ENCODE data around the gene SMIM9. TPM values are rescaled to one million over a fixed set of nuclear protein-coding genes. Genes with fewer than 3 reads are reported as not detected.
"Not testable (repeated sequence)": the region's sequence is repeated elsewhere in the genome, so short reads cannot be mapped to it uniquely, and the experiment has no call there.

The SMIM9 gene
- total RNA-seq, 1 experiment from 2014 or later, result not detected

DNA sequence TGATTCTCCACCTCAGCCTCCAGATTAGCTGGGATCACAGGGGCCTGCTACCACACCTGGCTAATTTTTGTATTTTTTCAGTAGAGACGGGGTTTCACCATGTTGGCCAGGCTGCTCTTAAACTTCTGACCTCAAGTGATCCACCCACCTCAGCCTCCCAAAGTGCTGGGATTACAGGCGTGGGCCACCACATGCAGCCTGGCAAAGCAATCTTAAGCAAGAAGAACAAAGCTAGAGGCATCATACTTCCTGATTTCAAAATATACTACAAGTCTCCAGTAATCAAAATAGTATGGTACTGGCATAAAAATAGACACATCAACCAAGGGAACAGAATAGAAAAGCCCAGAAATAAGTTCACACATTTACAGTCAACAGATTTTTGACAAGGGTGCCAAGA, 38.9 kb upstream of the SMIM9 start:
- CTCF ChIA-PET, result no interaction called here
- Histone ChIP-seq H2AFZ (ENCODE audit: low read depth, low read length, poor library complexity, severe bottlenecking) (no peak overlapping the region), H3K4me3 (replicated peaks in 1 of 2; ENCODE audit: low read depth in 1 of 2, low read length in 2 of 2) (no peak overlapping the region), H3K9me3 (ENCODE audit: control insufficient read depth in 1 of 2, insufficient read depth in 1 of 2, low read depth in 1 of 2, low read length in 2 of 2) (no peaks in the 10 kb centered on the region), H3K4me1 (ENCODE audit: control insufficient read depth in 1 of 2, insufficient read depth in 2 of 2, low read length in 2 of 2) (no peaks in the 10 kb centered on the region), H3K9ac (ENCODE audit: low read length) (no peak overlapping the region), H3K27ac (ENCODE audit: low read depth, low read length) (no peak overlapping the region), H3K4me2 (ENCODE audit: low read length) (no peak overlapping the region), H3K9me2 (ENCODE audit: insufficient read depth) (no peaks in the 10 kb centered on the region), H3K36me3 (ENCODE audit: control insufficient read depth in 1 of 2, insufficient read depth in 2 of 2, low read length in 2 of 2) (no peaks in the 10 kb centered on the region), H4K20me1 (ENCODE audit: insufficient read depth) (no peaks in the 10 kb centered on the region), H3K79me2 (ENCODE audit: insufficient read depth, low read length) (no peaks in the 10 kb centered on the region), H3K27me3 (ENCODE audit: insufficient read depth, low read length) (no peaks in the 10 kb centered on the region)
- intact Hi-C loops (cut with micrococcal nuclease), result no loop called here
- BruUV-seq (replicated peaks), result no TSS peak
- RAD21 ChIA-PET (ENCODE audit: low non-redundant PET in 1 of 2, low total read pairs in 2 of 2, uncharacterized antibody in 2 of 2, unreplicated experiment in 2 of 2), result no interaction called here
- TF ChIP-seq, protein P1, sequence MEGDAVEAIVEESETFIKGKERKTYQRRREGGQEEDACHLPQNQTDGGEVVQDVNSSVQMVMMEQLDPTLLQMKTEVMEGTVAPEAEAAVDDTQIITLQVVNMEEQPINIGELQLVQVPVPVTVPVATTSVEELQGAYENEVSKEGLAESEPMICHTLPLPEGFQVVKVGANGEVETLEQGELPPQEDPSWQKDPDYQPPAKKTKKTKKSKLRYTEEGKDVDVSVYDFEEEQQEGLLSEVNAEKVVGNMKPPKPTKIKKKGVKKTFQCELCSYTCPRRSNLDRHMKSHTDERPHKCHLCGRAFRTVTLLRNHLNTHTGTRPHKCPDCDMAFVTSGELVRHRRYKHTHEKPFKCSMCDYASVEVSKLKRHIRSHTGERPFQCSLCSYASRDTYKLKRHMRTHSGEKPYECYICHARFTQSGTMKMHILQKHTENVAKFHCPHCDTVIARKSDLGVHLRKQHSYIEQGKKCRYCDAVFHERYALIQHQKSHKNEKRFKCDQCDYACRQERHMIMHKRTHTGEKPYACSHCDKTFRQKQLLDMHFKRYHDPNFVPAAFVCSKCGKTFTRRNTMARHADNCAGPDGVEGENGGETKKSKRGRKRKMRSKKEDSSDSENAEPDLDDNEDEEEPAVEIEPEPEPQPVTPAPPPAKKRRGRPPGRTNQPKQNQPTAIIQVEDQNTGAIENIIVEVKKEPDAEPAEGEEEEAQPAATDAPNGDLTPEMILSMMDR (IDR thresholded peaks at IDR 0.05 in 2 of 3, conservative IDR thresholded peaks at IDR 0.05 in 1 of 3; ENCODE audit: borderline replicate concordance in 1 of 3, insufficient read depth in 1 of 3, low read depth in 2 of 3, low read length in 2 of 3), result no peak
- TF ChIP-seq ELF1 (IDR thresholded peaks at IDR 0.05; ENCODE audit: borderline replicate concordance, low read depth) (no peak), EZH2phosphoT487 (IDR thresholded peaks at IDR 0.05; ENCODE audit: borderline replicate concordance) (no peak), YY1 (IDR thresholded peaks at IDR 0.05; ENCODE audit: extremely low read depth, insufficient replicate concordance, low read depth, low read length) (no peak), SRF (IDR thresholded peaks at IDR 0.05; ENCODE audit: low read depth) (no peak), ZFX (IDR thresholded peaks at IDR 0.05) (no peak), EZH2 (IDR thresholded peaks at IDR 0.05) (no peak), EGR1 (IDR thresholded peaks at IDR 0.05; ENCODE audit: low read depth) (no peak), TCF7L2 (IDR thresholded peaks at IDR 0.05; ENCODE audit: borderline replicate concordance, extremely low read depth, insufficient read depth, insufficient read length) (no peak)
- TF ChIP-seq, protein P2, sequence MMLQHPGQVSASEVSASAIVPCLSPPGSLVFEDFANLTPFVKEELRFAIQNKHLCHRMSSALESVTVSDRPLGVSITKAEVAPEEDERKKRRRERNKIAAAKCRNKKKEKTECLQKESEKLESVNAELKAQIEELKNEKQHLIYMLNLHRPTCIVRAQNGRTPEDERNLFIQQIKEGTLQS (IDR thresholded peaks at IDR 0.05), result no peak
- TF ChIP-seq, protein P3, sequence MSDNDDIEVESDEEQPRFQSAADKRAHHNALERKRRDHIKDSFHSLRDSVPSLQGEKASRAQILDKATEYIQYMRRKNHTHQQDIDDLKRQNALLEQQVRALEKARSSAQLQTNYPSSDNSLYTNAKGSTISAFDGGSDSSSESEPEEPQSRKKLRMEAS (IDR thresholded peaks at IDR 0.05), result no peak
- TF ChIP-seq, protein P4, sequence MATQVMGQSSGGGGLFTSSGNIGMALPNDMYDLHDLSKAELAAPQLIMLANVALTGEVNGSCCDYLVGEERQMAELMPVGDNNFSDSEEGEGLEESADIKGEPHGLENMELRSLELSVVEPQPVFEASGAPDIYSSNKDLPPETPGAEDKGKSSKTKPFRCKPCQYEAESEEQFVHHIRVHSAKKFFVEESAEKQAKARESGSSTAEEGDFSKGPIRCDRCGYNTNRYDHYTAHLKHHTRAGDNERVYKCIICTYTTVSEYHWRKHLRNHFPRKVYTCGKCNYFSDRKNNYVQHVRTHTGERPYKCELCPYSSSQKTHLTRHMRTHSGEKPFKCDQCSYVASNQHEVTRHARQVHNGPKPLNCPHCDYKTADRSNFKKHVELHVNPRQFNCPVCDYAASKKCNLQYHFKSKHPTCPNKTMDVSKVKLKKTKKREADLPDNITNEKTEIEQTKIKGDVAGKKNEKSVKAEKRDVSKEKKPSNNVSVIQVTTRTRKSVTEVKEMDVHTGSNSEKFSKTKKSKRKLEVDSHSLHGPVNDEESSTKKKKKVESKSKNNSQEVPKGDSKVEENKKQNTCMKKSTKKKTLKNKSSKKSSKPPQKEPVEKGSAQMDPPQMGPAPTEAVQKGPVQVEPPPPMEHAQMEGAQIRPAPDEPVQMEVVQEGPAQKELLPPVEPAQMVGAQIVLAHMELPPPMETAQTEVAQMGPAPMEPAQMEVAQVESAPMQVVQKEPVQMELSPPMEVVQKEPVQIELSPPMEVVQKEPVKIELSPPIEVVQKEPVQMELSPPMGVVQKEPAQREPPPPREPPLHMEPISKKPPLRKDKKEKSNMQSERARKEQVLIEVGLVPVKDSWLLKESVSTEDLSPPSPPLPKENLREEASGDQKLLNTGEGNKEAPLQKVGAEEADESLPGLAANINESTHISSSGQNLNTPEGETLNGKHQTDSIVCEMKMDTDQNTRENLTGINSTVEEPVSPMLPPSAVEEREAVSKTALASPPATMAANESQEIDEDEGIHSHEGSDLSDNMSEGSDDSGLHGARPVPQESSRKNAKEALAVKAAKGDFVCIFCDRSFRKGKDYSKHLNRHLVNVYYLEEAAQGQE (IDR thresholded peaks at IDR 0.05; ENCODE audit: low read depth), result no peak
- TF ChIP-seq, protein P5, sequence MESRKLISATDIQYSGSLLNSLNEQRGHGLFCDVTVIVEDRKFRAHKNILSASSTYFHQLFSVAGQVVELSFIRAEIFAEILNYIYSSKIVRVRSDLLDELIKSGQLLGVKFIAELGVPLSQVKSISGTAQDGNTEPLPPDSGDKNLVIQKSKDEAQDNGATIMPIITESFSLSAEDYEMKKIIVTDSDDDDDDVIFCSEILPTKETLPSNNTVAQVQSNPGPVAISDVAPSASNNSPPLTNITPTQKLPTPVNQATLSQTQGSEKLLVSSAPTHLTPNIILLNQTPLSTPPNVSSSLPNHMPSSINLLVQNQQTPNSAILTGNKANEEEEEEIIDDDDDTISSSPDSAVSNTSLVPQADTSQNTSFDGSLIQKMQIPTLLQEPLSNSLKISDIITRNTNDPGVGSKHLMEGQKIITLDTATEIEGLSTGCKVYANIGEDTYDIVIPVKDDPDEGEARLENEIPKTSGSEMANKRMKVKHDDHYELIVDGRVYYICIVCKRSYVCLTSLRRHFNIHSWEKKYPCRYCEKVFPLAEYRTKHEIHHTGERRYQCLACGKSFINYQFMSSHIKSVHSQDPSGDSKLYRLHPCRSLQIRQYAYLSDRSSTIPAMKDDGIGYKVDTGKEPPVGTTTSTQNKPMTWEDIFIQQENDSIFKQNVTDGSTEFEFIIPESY (IDR thresholded peaks at IDR 0.05; ENCODE audit: extremely low read depth, insufficient replicate concordance, low read length), result no peak
- POLR2A ChIA-PET, result no interaction called here
- DNase-seq (ENCODE audit: low read depth, low spot score) (no peak), ATAC-seq (no peak)

DNA sequence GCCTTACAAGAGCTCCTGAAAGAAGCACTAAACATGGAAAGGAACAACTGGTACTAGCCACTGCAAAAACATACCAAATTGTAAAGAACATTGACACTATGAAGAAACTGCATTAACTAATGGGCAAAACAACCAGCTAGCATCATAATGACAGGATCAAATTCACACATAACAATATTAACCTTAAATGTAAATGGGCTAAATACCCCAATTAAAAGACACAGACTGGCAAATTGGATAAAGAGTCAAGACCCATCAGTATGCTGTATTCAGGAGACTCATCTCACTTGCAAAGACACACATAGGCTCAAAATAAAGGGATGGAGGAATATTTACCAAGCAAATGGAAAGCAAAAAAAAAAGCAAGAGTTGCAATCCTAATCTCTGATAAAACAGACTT, 34.1 kb upstream of the SMIM9 start:
- DNase-seq (ENCODE audit: low read depth, low spot score); RAD21 ChIA-PET (ENCODE audit: low non-redundant PET in 1 of 2, low total read pairs in 2 of 2, uncharacterized antibody in 2 of 2, unreplicated experiment in 2 of 2): not testable (repeated sequence)

More for the DNA sequence above, 34.1 kb upstream of the SMIM9 start:
- H3K9me3 ChIP-seq (ENCODE audit: control insufficient read depth in 1 of 2, insufficient read depth in 1 of 2, low read depth in 1 of 2, low read length in 2 of 2); H2AFZ ChIP-seq (ENCODE audit: low read depth, low read length, poor library complexity, severe bottlenecking); H3K4me2 ChIP-seq (ENCODE audit: low read length); H4K20me1 ChIP-seq (ENCODE audit: insufficient read depth); H3K27me3 ChIP-seq (ENCODE audit: insufficient read depth, low read length); H3K27ac ChIP-seq (ENCODE audit: low read depth, low read length); H3K4me3 ChIP-seq (replicated peaks in 1 of 2; ENCODE audit: low read depth in 1 of 2, low read length in 2 of 2); BruUV-seq (replicated peaks); H3K9ac ChIP-seq (ENCODE audit: low read length); H3K4me1 ChIP-seq (ENCODE audit: control insufficient read depth in 1 of 2, insufficient read depth in 2 of 2, low read length in 2 of 2); POLR2A ChIA-PET; ATAC-seq; intact Hi-C loops (cut with micrococcal nuclease); H3K9me2 ChIP-seq (ENCODE audit: insufficient read depth); H3K36me3 ChIP-seq (ENCODE audit: control insufficient read depth in 1 of 2, insufficient read depth in 2 of 2, low read length in 2 of 2); CTCF ChIA-PET; H3K79me2 ChIP-seq (ENCODE audit: insufficient read depth, low read length): not testable (repeated sequence)
